Occipital lobe (tissue), 2 donors: Measurements from ENCODE around the gene FBXO48. TPM values are rescaled to one million over a fixed set of nuclear protein-coding genes. Genes with fewer than 3 reads are reported as not detected.
"Not testable (repeated sequence)": the region's sequence is repeated elsewhere in the genome, so short reads cannot be mapped to it uniquely, and the experiment has no call there.

Experiments used
- DNase-seq: peaks from one replicate; lab custom pipeline; 2025; lab: John Stamatoyannopoulos, UW
- total RNA-seq: library from RNA; depleted of rRNA; stranded (reverse); fragments of >200 nt; gene quantifications from one replicate; pipeline ENCODE4 v1.2.3, GENCODE V29; 2014

Gene FBXO48
- total RNA-seq, 1 donor from 2014 or later: 0.94 TPM

DNA sequence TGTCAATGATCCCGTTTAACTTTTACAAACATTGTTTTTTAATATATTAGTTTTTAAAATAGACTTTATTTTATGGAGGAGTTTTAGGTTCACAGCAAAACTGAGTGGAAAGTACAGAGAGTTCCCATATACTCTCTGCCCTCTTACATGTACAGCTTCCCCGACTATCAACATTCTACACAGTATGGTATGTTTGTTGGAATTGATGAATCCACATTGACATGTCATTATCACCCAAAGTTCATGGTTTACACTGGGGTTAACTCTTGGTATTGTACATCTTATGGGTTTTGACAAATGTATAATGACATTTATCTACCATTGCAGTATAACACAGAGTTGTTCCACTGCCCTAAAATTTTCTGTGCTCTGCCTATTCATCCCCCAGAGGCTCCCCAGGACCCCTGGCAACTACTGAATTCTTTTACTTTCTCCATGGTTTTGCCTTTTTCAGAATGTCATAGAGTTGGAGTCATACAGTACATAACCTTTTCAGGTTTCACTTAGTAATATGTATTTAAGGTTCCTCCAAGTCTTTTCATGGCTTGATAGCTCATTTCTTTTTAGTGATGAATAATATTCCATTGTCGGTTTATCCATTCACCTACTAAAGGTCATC is 5.8 kb upstream of the FBXO48 start:
- DNase-seq: no peak

DNA sequence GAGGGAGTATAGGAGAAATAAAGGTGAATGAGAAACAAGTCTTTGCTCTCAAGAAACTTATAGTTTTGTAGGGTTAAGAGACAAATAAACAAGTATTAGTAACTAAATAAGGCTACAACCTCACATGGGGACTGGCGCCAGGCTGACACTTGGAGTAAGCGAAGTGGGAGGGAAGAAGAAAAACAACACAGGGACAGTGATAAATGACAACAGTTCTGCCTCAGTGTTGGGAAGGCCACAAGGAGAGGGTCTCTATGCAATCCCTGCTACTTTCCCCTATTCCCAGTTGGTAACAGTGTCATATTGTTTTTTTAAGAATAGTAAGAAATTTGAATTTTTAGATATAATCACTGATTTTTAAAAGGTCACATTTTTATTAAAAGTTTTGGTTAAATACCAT is 4.3 kb upstream of the FBXO48 start:
- DNase-seq: no peak

DNA sequence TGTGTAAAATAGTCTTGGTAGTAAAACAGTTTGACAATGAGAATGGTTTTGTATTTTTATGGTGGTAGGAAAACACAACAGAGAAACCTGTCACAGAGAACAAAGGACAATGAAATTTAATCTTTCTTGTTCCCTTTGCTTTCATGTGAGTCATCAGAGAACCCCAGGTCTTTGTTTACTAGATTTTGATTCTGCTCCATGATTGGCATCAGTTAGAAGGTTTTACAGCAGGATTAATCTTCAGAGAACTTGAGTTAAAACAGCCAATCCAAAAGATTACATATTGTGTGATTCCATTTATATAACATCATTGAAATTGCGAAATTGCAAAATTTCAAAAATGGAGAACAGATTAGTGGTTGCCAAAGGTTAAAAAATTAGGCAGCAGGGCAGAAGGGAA is 2.8 kb upstream of the FBXO48 start:
- no peak for DNase-seq

DNA sequence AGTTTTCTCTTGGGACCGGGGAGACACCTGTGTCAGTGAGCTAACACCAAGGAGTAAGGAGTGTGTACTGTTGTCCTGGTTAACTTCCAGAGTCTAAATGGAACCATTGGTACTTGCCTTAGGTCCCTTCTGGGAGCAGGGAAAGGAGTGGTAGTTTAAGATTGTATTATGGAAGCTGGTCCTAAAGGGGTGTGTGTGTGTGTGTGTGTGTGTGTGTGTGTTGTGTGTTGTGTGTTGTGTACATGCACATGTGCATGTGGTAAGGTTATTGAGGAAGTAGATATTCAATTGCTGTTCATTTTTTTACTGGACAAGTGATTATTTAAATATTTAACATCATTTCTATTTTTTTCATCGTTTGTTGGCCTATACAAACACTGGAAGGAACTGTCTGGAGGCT is 1.7 kb upstream of the FBXO48 start:
- no peak for DNase-seq

DNA sequence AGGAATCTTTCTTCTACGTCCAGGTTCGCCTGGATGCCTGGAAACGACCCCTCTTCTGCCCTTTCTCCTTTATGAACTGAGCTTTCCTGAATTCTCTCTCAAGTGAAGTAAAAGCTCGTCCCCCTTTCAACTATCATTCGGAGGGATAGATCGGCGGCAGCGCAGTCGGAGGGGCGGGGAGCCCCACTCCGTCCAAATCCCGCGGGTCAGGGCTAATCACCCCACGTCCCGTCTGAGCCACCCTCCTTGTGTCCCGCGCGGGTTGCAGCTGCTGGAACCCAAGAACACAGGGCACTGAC is 367 bp downstream of the FBXO48 start:
- no peak for DNase-seq

DNA sequence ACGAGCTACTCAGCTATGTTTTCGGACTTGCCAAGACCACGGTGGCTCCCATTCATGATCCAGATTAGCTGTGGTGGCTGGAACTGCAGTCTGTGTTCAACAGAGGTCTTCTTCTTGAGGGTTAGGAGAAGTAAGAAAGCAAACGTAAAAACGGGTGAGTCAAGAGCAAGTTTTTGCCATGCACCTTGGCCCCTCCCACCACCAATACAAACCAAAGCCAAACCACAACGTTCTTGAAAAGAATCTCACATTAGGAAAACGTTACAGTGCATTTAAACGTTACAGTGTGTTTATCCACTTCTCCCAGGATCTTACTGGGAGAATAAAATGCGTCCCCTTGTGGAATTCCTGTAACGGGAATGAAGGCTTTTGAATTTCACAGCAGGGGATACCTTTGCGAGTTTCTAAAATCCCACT is 725 bp downstream of the FBXO48 start:
- no peak for DNase-seq

DNA sequence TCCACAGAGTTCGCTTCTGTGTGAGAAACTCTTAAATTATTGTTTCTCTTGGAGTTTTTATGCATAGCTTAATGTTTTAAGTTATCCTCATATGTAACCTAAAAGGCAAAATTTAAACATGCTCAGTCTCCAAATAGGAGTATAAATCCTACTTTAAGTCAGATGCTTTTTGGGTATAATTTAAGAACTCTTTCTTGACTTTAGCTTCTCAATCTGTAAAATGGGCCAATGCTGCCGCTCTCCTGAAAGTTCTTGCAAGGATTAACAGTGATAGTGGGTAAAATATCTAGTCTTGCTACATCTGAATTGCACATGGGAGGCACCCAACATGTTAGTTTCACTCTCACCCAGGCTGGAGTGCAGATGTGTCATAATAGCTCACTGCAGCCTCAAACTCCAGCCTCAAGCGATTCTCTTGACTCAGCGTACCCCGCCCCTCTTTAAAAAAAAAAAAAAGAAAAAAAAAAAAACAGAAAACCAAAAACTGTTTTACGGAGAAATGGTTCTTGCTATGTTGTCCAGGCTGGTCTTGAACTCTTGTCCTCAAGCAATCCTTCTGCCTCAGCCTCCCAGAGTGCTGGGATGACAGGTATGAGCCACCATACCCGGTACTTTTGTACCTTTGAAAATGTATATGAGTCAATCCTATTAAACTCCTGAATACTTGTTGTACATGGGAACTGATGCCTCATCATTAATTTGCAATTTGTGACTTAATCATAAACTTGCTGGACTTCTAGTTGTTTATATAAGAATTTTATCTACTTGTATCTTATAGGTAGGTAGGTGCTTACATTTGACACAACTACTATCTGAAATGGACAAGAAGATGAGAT is 1.8 kb downstream of the FBXO48 start:
- no peak for DNase-seq

DNA sequence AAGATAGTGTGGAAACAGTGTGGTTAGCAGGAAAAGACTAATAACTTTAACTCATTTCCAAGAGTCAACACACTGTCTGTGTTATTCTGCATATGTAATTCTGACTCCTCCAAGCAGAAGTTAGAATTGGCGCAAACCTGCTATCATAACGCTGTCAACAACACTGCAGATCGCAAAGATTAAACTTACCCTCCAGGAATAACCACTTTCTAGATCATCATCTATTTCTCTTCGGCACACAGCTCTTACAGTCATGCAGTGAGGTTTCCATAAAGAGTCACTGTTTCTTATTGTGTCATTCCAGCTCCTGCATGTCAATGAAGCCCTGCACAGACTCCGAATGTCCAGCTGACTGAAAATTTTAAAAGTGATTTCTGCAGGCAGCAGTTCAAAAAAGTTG is 2.4 kb downstream of the FBXO48 start:
- no peak for DNase-seq

DNA sequence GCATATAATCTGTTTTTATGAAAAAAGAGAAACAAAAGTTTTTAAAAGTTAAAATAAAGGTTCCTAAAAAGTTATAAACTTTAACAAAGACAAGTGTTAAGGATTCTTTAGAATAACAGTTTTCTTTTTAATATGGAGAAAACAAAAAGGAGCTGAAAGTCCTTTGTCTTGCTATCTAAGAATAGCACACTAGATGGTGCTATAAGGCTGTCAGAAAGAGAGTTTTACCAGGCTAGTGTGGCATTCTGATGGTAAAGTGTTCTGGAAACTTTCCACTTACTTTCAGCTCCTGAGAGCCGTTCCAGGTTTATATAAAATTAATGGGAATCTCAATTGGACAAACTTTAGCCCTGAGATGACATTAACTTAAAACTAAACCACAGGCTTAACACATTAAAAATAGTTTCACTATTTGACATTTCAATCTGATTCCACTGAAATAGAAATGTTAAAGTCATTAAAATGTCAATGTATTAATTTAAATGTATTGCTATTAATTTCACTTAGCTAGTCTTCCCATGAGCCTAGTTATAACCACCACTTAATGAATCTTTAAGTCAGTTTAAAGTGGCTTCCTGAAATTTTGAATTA is 3.7 kb downstream of the FBXO48 start:
- DNase-seq: no peak

DNA sequence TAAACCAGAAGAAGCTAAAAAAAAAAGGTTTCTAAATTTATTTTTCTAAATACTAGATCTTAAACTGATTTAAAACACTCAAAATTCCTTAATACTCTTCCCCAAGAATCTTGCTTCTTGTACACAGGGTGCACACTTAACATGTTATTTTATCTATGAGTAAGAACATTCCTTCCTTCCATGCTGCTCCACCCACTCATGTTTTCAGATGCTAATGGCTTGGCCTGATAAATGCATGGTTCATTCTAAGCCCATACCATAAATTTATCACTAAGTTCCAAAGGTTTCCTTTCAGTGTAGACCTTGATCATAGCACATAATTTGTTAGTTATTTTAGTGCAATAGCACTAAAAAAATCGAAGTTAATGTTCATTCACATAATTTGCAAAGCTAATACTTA is 8.1 kb downstream of the FBXO48 start:
- DNase-seq: no peak

DNA sequence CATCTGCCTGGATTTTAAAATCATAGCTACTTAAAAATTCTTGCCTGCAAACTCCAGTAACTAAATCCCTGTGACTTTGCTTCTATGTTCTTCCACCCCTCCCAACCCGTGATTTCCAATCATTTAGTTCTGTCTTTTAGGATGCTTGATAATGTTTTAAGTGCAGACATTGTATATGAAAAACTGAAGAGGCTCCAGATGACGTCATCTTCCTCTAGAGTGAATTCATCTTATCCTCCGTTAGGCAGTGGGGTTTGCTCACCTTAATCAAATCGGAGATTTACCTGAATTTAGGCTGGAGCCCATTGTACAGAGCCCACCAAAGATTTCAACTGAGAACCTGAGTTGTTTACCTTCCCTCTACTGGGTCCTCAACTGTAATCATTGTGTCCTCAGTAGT is 10.9 kb downstream of the FBXO48 start:
- DNase-seq: no peak

DNA sequence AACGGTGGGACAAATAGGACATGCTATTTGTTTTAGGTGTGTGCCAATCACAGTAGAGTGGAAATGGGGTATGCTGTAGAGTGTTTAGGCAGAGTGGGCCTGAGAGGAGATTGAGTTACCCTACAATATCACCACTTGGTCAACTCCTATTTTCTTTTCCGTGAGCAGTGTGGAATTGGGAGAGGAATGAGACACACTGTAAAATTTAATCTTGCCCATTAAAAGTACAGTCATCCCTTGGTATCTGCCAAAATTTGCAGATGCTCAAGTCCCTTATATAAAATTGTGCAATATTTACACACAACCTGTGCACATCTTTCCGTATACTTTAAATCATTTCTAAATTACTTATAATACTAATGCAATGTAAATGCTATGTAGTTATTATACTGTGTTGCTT is 12.4 kb downstream of the FBXO48 start:
- no peak for DNase-seq

DNA sequence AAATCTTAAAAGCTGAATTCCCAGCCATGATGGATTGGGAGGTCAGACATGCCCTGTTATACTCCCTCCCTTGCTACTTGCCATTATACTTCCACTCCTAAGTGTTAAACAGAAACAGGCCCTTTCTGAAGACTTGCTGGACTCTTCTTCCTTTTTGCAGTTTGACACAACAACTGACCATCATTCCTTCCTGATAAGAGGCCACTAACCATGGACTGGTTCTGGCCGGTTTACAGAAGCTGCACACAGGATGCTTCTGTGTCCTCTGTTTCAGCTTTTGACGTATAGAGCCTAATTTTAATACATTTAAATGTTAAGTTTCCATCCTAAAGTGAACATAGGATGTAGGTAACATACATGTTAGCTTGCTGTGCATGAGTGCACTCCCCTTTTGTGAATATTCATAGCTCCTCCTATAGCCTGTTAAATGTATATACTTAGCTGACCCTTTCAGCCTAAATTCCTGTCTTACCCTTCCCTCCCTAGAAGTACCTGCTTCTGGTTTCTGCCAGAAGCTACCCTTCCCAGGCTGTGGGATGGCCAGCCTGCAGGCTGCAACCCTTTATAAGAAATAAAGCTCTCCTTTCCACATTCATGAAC is 13.2 kb downstream of the FBXO48 start:
- DNase-seq: no peak

DNA sequence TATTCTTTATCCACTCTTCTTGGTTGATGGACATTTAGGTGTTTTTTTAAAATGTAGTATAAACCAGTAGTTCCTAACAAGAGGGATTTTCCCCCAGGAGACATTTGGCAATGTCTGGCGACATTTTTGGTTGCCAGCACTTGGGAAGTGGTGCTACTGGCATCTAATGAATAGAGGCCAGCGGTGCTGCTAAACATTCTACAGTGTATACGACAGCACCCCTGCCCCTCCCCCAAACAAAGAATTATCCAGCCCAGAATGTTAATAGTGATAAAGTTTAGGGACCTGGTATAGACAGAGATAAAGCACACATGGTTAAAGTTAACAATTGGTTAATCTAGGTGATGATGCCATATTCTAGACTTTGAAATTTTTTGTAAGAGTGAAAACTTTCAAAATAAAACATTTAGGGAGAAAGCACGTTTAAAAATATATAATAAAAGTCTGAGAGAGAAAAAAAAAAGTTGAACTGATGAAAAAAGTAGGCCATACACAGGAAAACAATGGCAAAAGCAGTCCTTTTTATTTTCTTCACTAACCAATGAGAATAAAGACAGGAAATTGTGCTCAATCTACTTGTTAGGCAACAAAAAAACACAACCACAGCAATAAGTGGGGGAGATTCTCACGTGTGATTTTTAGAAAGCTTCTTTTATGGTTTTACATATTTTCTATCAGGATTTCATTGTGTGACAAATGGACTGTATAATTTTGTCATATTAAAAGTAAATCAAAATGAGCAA is 14.8 kb downstream of the FBXO48 start:
- no peak for DNase-seq

DNA sequence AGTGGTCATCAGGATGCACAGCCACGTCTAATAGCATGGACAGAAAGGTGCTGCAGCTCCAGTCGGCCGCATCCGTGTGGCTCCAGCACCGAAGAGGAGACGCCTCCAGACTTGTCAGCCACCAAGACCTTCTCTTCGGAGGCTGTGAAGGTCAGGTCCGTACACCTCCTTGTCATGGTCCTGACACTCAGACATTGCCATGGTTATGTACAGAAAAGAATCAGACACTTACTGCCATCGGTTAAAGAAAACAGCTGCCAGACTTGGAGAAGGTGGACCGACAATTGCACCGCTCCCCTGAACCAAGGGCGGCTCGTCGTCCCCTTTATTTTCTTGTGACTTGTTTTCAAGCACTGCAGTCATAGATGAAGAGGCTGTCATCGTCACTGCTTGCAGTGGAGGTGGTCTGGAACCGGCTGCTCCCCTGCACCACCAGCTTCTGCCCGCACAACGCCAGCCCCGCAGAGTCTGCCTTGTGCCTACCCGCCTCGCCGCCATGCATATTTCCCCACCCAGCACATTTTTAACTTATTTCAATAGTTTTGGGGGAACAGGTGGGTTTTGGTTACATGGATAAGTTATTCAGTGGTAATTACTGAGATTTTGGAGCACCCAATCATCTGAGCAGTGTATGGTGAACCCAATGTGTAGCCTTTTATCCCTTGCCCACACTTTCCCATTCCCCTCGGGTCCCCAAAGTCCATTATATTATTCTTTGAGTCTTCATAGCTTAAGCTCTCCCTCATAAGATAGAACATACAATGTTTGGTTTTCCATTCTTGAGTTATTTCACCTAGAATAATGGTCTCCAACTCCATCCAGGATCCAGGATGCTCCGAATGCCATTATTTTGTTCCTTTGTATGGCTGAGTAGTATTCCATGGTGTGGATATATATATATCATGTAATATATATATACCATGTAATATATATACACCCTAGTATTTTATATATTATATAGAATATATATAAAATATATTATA is 18.1 kb downstream of the FBXO48 start:
- no peak for DNase-seq

DNA sequence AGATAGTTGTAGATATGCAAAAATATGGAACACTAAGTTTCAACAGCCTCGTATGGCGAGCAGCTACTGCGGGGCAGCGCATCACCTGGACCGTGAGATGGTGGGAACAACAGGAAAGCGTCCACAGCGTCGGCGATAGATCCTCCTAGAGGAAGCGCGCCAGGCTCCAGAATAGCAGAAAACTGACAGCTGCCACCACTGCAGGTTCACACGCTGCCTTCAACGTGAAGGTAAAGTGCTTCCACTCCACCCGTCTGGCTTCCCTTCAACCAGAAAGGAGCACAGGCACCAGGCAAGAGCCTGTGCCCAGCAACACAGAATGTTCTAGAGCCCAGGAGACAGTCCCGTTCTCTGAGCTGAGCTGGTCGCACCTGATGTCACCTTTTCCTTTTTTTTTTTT is 20.0 kb downstream of the FBXO48 start:
- no peak for DNase-seq

DNA sequence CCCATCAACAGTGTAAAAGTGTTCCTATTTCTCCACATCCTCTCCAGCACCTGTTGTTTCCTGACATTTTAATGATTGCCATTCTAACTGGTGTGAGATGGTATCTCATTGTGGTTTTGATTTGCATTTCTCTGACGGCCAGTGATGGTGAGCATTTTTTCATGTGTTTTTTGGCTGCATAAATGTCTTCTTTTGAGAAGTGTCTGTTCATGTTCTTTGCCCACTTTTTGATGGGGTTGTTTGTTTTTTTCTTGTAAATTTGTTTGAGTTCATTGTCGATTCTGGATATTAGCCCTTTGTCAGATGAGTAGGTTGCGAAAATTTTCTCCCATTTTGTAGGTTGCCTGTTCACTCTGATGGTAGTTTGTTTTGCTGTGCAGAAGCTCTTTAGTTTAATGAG is 20.7 kb downstream of the FBXO48 start:
- DNase-seq: not testable (repeated sequence)

DNA sequence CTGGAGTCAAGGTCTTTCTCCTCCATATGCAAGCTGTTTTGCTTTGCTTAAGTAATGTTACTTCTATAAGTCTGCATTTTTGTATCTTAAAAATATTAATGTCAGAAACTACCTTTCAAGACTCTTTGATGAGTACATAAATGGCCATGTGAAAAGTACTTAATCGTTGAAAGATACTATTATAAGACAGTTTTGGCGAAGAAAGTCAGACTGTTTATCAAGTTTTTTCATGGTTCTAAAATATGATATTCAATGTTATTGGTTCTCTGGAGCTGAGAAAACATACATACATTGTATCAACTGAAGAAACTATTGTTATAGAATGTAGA is 25.1 kb downstream of the FBXO48 start:
- DNase-seq: no peak

DNA sequence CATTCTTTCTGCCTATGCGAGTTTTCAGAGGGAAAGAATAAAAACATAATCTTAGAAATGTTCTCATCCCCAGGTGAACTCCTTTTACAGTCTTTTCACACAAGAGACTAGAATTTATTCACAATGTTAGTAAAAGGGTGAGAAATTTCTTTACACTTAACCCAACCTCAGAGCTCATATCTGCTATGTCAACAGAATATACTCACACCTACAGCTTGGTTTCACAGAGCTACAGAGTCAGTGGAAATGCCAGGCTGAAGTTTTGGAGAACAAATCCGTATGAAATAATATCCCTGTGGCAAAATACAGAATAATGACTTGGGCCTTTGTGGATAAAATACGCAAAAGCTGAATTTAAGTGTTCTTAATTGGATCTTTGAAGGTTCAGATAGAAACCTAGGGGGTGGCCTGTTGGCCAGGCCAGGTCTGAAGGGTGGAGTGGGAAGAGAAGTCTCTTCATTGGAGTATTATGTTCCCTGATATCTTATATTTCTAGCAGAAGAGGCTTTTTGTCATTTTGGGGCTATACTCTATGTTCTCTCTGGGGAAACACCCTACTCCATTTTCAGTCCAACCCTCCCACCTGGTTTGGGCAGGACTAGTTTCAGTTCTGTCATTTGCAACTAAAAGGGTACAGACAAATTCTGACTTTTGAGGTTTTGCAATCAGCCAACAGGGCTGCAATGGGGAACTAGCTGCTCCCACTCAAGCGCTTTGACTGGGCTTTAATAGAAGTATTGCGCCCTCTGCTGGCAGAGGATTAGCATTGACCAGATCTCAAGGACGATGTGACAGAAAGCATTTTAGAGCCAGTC is 25.7 kb downstream of the FBXO48 start:
- peak; percentile 75 for DNase-seq
